PC-3 (cell line): ENCODE data around the gene ERAL1. TPM values are rescaled to one million over a fixed set of nuclear protein-coding genes. Genes with fewer than 3 reads are reported as not detected.

Experiments used
- ATAC-seq: fragments of 200-7000 bp; cut with Tn5 transposase; 2 replicates; pipeline ENCODE4 v1.9.1; 2020; ENCODE audit warnings: mild to moderate bottlenecking, moderate library complexity
- BruUV-seq: library from RNA; stranded (reverse); fragments of 400-500 nt; replicated peaks from 2 replicates; lab custom pipeline; 2021; lab: Mats Ljungman, UMichigan
- CTCF ChIA-PET: fragments of 300-600 bp; sonication (Branson Sonifier 250); formaldehyde crosslinking; loops from one replicate; lab custom pipeline; 2022; ENCODE audit warnings: antibody characterized with exemption; lab: Charles Lee
- POLR2A ChIA-PET: fragments of 300-600 bp; sonication (Branson Sonifier 250); formaldehyde crosslinking; loops from one replicate; lab custom pipeline; 2022; ENCODE audit warnings: antibody characterized with exemption; ENCODE audit not compliant: unreplicated experiment; lab: Charles Lee
- DNase-seq: peaks from one replicate; pipeline ENCODE4 v3.0.0-alpha.2; 2015
- H2AFZ ChIP-seq: fragments of 300-600 bp; sonication (generic); 2 replicates; pipeline ENCODE4 v1.6.0; 2016; ENCODE audit warnings: antibody characterized with exemption, low read length
- H3F3A ChIP-seq: fragments of 300-600 bp; sonication (generic); one replicate; pipeline ENCODE4 v1.6.0; 2017; ENCODE audit warnings: antibody characterized with exemption, low read length, control low read depth, mild to moderate bottlenecking; ENCODE audit not compliant: unreplicated experiment
- H3K27ac ChIP-seq: fragments of 300-600 bp; sonication (generic); 2 replicates; pipeline ENCODE4 v1.5.1; 2016; ENCODE audit warnings: mild to moderate bottlenecking, low read length
- H3K27me3 ChIP-seq: fragments of 300-600 bp; sonication (generic); 2 replicates; pipeline ENCODE4 v1.6.1; 2016; ENCODE audit warnings: low read length, mixed read lengths
- H3K36me3 ChIP-seq: fragments of 300-600 bp; sonication (generic); 2 replicates; pipeline ENCODE4 v1.6.1; 2016; ENCODE audit warnings: low read depth, mixed run types, low read length, mixed read lengths
- H3K4me1 ChIP-seq: fragments of 300-600 bp; sonication (generic); 2 replicates; pipeline ENCODE4 v1.5.1; 2016; ENCODE audit warnings: low read length; ENCODE audit not compliant: insufficient read depth
- H3K4me2 ChIP-seq: fragments of 300-600 bp; sonication (generic); 2 replicates; pipeline ENCODE4 v1.6.0; 2016; ENCODE audit warnings: low read length
- H3K4me3 ChIP-seq: fragments of 300-600 bp; sonication (generic); 2 replicates; pipeline ENCODE4 v1.5.1; 2016; ENCODE audit warnings: mild to moderate bottlenecking, low read length, mixed read lengths
- H3K79me2 ChIP-seq: fragments of 300-600 bp; sonication (generic); 2 replicates; pipeline ENCODE4 v1.6.1; 2017; ENCODE audit warnings: low read length, mixed read lengths
- H3K9ac ChIP-seq: fragments of 300-600 bp; sonication (generic); 2 replicates; pipeline ENCODE4 v1.6.0; 2016; ENCODE audit warnings: mild to moderate bottlenecking, low read length
- H3K9me2 ChIP-seq: fragments of 300-600 bp; sonication (generic); replicated peaks from 2 replicates; pipeline ENCODE4 v1.6.1; 2016; ENCODE audit warnings: mixed run types, low read length, mixed read lengths
- H3K9me3 ChIP-seq: fragments of 300-600 bp; sonication (generic); 2 replicates; pipeline ENCODE4 v1.6.1; 2016; ENCODE audit warnings: low read length, mixed read lengths
- H4K20me1 ChIP-seq: fragments of 300-600 bp; sonication (generic); 2 replicates; pipeline ENCODE4 v1.6.1; 2016; ENCODE audit warnings: low read length, mixed read lengths
- EZH2 ChIP-seq: fragments of 300-600 bp; sonication (generic); IDR thresholded peaks from one replicate; pipeline ENCODE4 v1.6.1; 2017; ENCODE audit warnings: antibody characterized with exemption, mild to moderate bottlenecking, low read length; ENCODE audit not compliant: unreplicated experiment
- EZH2phosphoT487 ChIP-seq: fragments of 300-600 bp; sonication (generic); IDR thresholded peaks from 2 replicates; pipeline ENCODE4 v1.6.1; 2018; ENCODE audit warnings: mild to moderate bottlenecking, antibody characterized with exemption, low read length, borderline replicate concordance
- intact Hi-C: fragments of 100-400 bp; cut with micrococcal nuclease; formaldehyde crosslinking; loops from 2 replicates; pipeline ENCODE4 v1.9.0; 2023
- total RNA-seq: library from RNA; depleted of rRNA; stranded (reverse); fragments of >200 nt; gene quantifications from 2 replicates; pipeline ENCODE4 v1.2.3, GENCODE V29; 2014
- TF ChIP-seq, protein P1 (sequence below): fragments of 300-600 bp; sonication (generic); conservative IDR thresholded peaks from 2 replicates; pipeline ENCODE4 v1.5.1; 2017; ENCODE audit warnings: antibody characterized with exemption, low read depth, mild to moderate bottlenecking, low read length

ERAL1 gene
- total RNA-seq, 1 experiment from 2014 or later: 30.5 TPM

DNA sequence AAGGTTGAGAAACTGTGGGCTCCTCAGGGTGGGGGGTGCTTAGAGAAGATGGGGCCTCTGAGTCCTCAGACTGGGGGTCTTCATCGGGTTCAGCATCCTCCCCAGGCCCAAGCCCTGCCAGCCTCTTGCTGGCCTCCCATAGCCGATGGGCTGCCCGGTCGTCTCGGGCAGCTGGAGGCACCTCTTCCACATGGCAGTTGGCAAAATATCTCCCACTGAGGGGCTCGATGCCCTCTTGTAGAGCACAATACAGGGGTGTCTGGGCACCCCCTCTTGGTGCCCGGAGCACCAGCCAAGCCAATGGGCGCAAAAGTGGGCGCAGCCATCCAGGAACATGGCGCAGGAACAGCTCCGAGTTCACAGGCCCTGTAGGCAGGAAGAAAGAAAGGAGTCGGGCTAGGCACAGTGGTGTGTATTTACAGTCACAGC is 43.7 kb downstream of the ERAL1 start:
- no peak for DNase-seq
- no peak overlapping the region for H3K4me3 ChIP-seq
- no peaks in the 10 kb centered on the region for H3F3A ChIP-seq
- peaks cover 14% of the 10 kb centered on the region for H3K4me1 ChIP-seq
- 0 out of 2 replicates have a peak, but pooled peaks cover 9% of the 10 kb centered on the region for H3K79me2 ChIP-seq
- 0 out of 2 replicates have a peak overlapping the region, but pooled peaks have one; percentile 92 for H3K4me2 ChIP-seq
- H3K27ac ChIP-seq: no peak overlapping the region
- BruUV-seq: no TSS peak
- H3K9ac ChIP-seq: no peak overlapping the region
- no peak for ATAC-seq
- no peaks in the 10 kb centered on the region for H3K27me3 ChIP-seq
- no peaks in the 10 kb centered on the region for H4K20me1 ChIP-seq
- CTCF ChIA-PET: no interaction called here
- TF ChIP-seq, protein P1, sequence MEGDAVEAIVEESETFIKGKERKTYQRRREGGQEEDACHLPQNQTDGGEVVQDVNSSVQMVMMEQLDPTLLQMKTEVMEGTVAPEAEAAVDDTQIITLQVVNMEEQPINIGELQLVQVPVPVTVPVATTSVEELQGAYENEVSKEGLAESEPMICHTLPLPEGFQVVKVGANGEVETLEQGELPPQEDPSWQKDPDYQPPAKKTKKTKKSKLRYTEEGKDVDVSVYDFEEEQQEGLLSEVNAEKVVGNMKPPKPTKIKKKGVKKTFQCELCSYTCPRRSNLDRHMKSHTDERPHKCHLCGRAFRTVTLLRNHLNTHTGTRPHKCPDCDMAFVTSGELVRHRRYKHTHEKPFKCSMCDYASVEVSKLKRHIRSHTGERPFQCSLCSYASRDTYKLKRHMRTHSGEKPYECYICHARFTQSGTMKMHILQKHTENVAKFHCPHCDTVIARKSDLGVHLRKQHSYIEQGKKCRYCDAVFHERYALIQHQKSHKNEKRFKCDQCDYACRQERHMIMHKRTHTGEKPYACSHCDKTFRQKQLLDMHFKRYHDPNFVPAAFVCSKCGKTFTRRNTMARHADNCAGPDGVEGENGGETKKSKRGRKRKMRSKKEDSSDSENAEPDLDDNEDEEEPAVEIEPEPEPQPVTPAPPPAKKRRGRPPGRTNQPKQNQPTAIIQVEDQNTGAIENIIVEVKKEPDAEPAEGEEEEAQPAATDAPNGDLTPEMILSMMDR: no peak
- no peak overlapping the region for H2AFZ ChIP-seq
- H3K36me3 ChIP-seq: no peaks in the 10 kb centered on the region
- H3K9me2 ChIP-seq: no peaks in the 10 kb centered on the region
- H3K9me3 ChIP-seq: no peaks in the 10 kb centered on the region
- POLR2A ChIA-PET: interaction anchor here (0.7 kb wide), 1 partner anchor 52 kb away, joined by 6 read pairs; no protein-coding TSS in a partner anchor
- intact Hi-C loops: no loop called here

DNA sequence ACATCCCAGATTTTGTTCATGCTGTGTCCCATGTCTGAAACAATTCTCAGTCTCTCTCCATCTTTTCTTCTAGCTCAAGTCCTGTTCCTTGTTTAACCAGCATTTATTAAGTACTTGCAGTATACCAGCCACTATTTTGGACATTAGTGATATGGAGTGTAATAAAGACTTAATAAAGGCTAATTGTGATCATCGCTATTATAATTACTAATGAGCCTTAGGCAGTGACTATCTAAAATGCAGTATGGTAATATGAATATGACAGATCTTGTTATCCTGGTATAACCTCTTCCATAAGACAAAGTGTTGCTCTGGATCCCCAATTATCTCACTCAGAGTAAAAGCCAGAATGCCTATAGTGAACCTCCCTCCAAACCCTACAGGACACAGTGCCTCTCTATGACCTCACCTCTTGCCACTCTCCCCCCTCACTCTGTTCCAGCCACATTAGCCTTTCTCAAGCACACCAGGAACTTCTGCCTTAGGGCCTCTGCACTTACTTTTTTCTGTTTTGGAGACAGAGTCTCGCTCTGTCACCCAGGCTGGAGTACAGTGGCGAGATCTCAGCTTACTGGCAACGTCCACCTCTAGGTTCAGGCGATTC is 44.5 kb downstream of the ERAL1 start:
- CTCF ChIA-PET: no interaction called here
- no TSS peak for BruUV-seq
- Histone ChIP-seq H4K20me1 (no peaks in the 10 kb centered on the region), H2AFZ (no peak overlapping the region), H3K9me2 (no peaks in the 10 kb centered on the region), H3K27ac (no peak overlapping the region), H3K4me3 (no peak overlapping the region), H3F3A (no peaks in the 10 kb centered on the region), H3K79me2 (0 out of 2 replicates have a peak, but pooled peaks cover 9% of the 10 kb centered on the region), H3K4me1 (peaks cover 14% of the 10 kb centered on the region), H3K9ac (no peak overlapping the region), H3K36me3 (no peaks in the 10 kb centered on the region), H3K9me3 (no peaks in the 10 kb centered on the region), H3K4me2 (no peak overlapping the region), H3K27me3 (no peaks in the 10 kb centered on the region)
- intact Hi-C loops: no loop called here
- TF ChIP-seq EZH2: no peak
- DNase-seq (no peak), ATAC-seq (no peak)
- POLR2A ChIA-PET: interaction anchor here (0.6 to 0.7 kb wide), 2 partner anchors 168 to 903 kb away, joined by 4 to 7 read pairs; no protein-coding TSS in a partner anchor

- ATAC-seq: no peak
- Histone ChIP-seq H3K9ac (no peak overlapping the region), H3K36me3 (peaks cover under 1% of the 10 kb centered on the region; the same call in 1 of the 2 replicates), H3K9me3 (no peaks in the 10 kb centered on the region), H3K79me2 (0 out of 2 replicates have a peak, but pooled peaks cover 9% of the 10 kb centered on the region), H3K9me2 (no peaks in the 10 kb centered on the region), H3K4me2 (no peak overlapping the region), H3K4me1 (peaks cover 14% of the 10 kb centered on the region), H3K4me3 (no peak overlapping the region), H2AFZ (no peak overlapping the region), H3F3A (no peaks in the 10 kb centered on the region), H4K20me1 (no peaks in the 10 kb centered on the region), H3K27ac (no peak overlapping the region), H3K27me3 (no peaks in the 10 kb centered on the region)
- TF ChIP-seq, protein P1: no peak
- no peak for TF ChIP-seq EZH2phosphoT487
- no peak for TF ChIP-seq EZH2
- ChIA-PET POLR2A (no interaction called here), CTCF (no interaction called here)
- DNase-seq: no peak
- intact Hi-C loops: loop anchor here (5.0 to 10.0 kb wide), 3 partner anchors 46 to 176 kb away; partner anchors contain the start of genes FAM222B, NEK8 and TLCD1
- no TSS peak for BruUV-seq
Measured at GRCh38 chr17:28900986-28901726, 46.3 kb downstream of the ERAL1 start.
